DOHH2 (cell line): ENCODE data around the gene CCDC117.
A peak's percentile ranks its signal among the peaks of the same experiment; 100 is the strongest.
"Not testable (repeated sequence)": the region's sequence is repeated elsewhere in the genome, so short reads cannot be mapped to it uniquely, and the experiment has no call there.

ENCODE experiments used
- H3F3A ChIP-seq: fragments of 200-600 bp; sonication (generic), shearing (Covaris generic); 2 replicates; pipeline ENCODE4 v1.6.0; 2016; ENCODE audit warnings: antibody characterized with exemption, mild to moderate bottlenecking; ENCODE audit not compliant: control insufficient read depth, insufficient read depth
- H3K27ac ChIP-seq: fragments of 200-600 bp; sonication (generic); 2 replicates; pipeline ENCODE4 v1.5.1; 2014; ENCODE audit warnings: low read depth, mild to moderate bottlenecking, low read length, moderate library complexity
- H3K27me3 ChIP-seq: fragments of 200-600 bp; sonication (generic); 2 replicates; pipeline ENCODE4 v1.6.1; 2014; ENCODE audit warnings: mild to moderate bottlenecking, low read length, mixed read lengths; ENCODE audit not compliant: control insufficient read depth
- H3K36me3 ChIP-seq: fragments of 200-600 bp; sonication (generic); 2 replicates; pipeline ENCODE4 v1.6.1; 2014; ENCODE audit warnings: mild to moderate bottlenecking, low read length, moderate library complexity, mixed read lengths; ENCODE audit not compliant: control insufficient read depth
- H3K4me1 ChIP-seq: fragments of 200-600 bp; sonication (generic); 2 replicates; pipeline ENCODE4 v1.6.1; 2014; ENCODE audit warnings: mild to moderate bottlenecking, low read length, mixed read lengths; ENCODE audit not compliant: control insufficient read depth
- H3K4me2 ChIP-seq: fragments of 200-600 bp; sonication (generic); 2 replicates; pipeline ENCODE4 v1.6.0; 2014; ENCODE audit warnings: mild to moderate bottlenecking, low read length, moderate library complexity
- H3K4me3 ChIP-seq: fragments of 200-600 bp; sonication (generic); 2 replicates; pipeline ENCODE4 v1.5.1; 2014; ENCODE audit warnings: mild to moderate bottlenecking, low read length, mixed read lengths
- H3K79me2 ChIP-seq: fragments of 200-600 bp; sonication (generic); 2 replicates; pipeline ENCODE4 v1.6.1; 2014; ENCODE audit warnings: mild to moderate bottlenecking, low read length, mixed read lengths; ENCODE audit not compliant: control insufficient read depth
- H3K9me2 ChIP-seq: fragments of 200-600 bp; sonication (generic); replicated peaks from 2 replicates; pipeline ENCODE4 v1.6.1; 2014; ENCODE audit warnings: mild to moderate bottlenecking, low read length, mixed read lengths; ENCODE audit not compliant: control insufficient read depth
- H3K9me3 ChIP-seq: fragments of 200-600 bp; sonication (generic); 2 replicates; pipeline ENCODE4 v1.6.1; 2014; ENCODE audit warnings: antibody characterized with exemption, low read length, mixed read lengths; ENCODE audit not compliant: control insufficient read depth, insufficient read depth
- H4K20me1 ChIP-seq: fragments of 200-600 bp; sonication (generic); 2 replicates; pipeline ENCODE4 v1.6.0; 2014; ENCODE audit warnings: low read depth, mild to moderate bottlenecking, antibody characterized with exemption, low read length, moderate library complexity; ENCODE audit not compliant: control insufficient read depth, insufficient read depth
- CTCF ChIP-seq: fragments of 200-600 bp; sonication (generic); IDR thresholded peaks from one replicate; pipeline ENCODE4 v1.5.1; 2014; ENCODE audit warnings: antibody characterized with exemption, mild to moderate bottlenecking, low read depth, low read length; ENCODE audit not compliant: poor library complexity, severe bottlenecking
- EZH2phosphoT487 ChIP-seq: fragments of 200-600 bp; sonication (generic); IDR thresholded peaks from 2 replicates; pipeline ENCODE4 v1.6.1; 2017; ENCODE audit warnings: borderline replicate concordance, mild to moderate bottlenecking, antibody characterized with exemption, low read length, moderate library complexity, mixed read lengths

CCDC117 gene

GRCh38 chr22:28742562-28742962 is 29.9 kb upstream of the CCDC117 start:
- peaks cover 53% of the 10 kb centered on the region for H3K79me2 ChIP-seq
- H3K27me3 ChIP-seq = no peaks in the 10 kb centered on the region
- peak overlapping the region; percentile 88; the same call in 1 of the 2 replicates for H3K27ac ChIP-seq
- peaks cover 52% of the 10 kb centered on the region for H3K36me3 ChIP-seq
- peaks cover 6% of the 10 kb centered on the region; the same call in 1 of the 2 replicates for H4K20me1 ChIP-seq
- H3K4me3 ChIP-seq = peak overlapping the region; percentile 90
- peak overlapping the region; percentile 87 for H3K4me2 ChIP-seq
- H3K9me3 ChIP-seq = no peaks in the 10 kb centered on the region
- peaks cover 5% of the 10 kb centered on the region for H3F3A ChIP-seq
- H3K9me2 ChIP-seq = no peaks in the 10 kb centered on the region
- peaks cover 22% of the 10 kb centered on the region for H3K4me1 ChIP-seq
- TF ChIP-seq EZH2phosphoT487 = no peak
- no peak for TF ChIP-seq CTCF

GRCh38 chr22:28743852-28744251 is 28.6 kb upstream of the CCDC117 start:
- TF ChIP-seq CTCF (no peak), EZH2phosphoT487 (no peak)
- Histone ChIP-seq H3K9me3 (no peaks in the 10 kb centered on the region), H3K36me3 (peaks cover 47% of the 10 kb centered on the region), H3K79me2 (peaks cover 40% of the 10 kb centered on the region), H4K20me1 (peaks cover 6% of the 10 kb centered on the region; the same call in 1 of the 2 replicates), H3F3A (peaks cover 5% of the 10 kb centered on the region), H3K4me1 (peaks cover 22% of the 10 kb centered on the region), H3K9me2 (no peaks in the 10 kb centered on the region), H3K4me2 (0 out of 2 replicates have a peak overlapping the region, but pooled peaks have one; percentile 87), H3K27me3 (no peaks in the 10 kb centered on the region), H3K4me3 (no peak overlapping the region), H3K27ac (no peak overlapping the region)

GRCh38 chr22:28750471-28750881 is 22.0 kb upstream of the CCDC117 start:
- H3K9me2 ChIP-seq = no peaks in the 10 kb centered on the region
- H3K27ac ChIP-seq = no peak overlapping the region
- H3K36me3 ChIP-seq = peaks cover 43% of the 10 kb centered on the region
- no peaks in the 10 kb centered on the region for H3K79me2 ChIP-seq
- H3K4me2 ChIP-seq = no peak overlapping the region
- TF ChIP-seq CTCF (no peak), EZH2phosphoT487 (no peak)
- no peaks in the 10 kb centered on the region for H3K9me3 ChIP-seq
- no peaks in the 10 kb centered on the region for H3K4me1 ChIP-seq
- H4K20me1 ChIP-seq = no peaks in the 10 kb centered on the region
- no peak overlapping the region for H3K4me3 ChIP-seq
- no peaks in the 10 kb centered on the region for H3K27me3 ChIP-seq
- no peaks in the 10 kb centered on the region for H3F3A ChIP-seq

DNA sequence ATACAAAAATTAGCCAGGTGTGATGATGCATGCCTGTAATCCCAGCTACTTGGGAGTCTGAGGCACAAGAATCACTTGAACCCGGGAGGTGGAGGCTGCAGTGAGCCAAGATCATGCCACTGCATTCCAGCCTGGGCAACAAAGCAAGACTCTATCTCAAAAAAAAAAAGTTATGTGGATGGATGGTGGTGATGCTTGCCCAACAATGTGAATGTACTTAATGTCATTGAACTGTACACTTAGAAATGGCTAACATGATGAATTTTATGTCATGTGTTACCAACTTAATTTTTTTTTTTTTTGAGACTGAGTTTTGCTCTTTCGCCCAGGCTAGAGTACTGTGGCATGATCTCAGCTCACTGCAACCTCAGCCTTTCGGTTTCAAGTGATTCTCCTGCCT is 18.0 kb upstream of the CCDC117 start:
- peaks cover 15% of the 10 kb centered on the region for H3K36me3 ChIP-seq
- not testable (repeated sequence) for H3K27me3 ChIP-seq, H3K79me2 ChIP-seq, H3K4me3 ChIP-seq, H4K20me1 ChIP-seq, H3F3A ChIP-seq, H3K4me2 ChIP-seq, H3K4me1 ChIP-seq, H3K9me3 ChIP-seq, H3K27ac ChIP-seq, H3K9me2 ChIP-seq
